Ovary (tissue), 9 donors: ENCODE results near the gene HLX. TPM values are rescaled to one million over a fixed set of nuclear protein-coding genes. Genes with fewer than 3 reads are reported as not detected.

Experiments
- DNase-seq, 5 donors: peaks; one replicate each; pipeline ENCODE4 v3.0.0-alpha.2; 2019 to 2020
- H3K27ac ChIP-seq, 2 donors: fragments of 200-600 bp; one replicate each; pipeline versions ENCODE4 v1.5.1 to v1.8.0; 2019 to 2022
- H3K27me3 ChIP-seq: fragments of 200-600 bp; one replicate; pipeline ENCODE4 v1.8.0; 2022
- H3K36me3 ChIP-seq: fragments of 200-600 bp; sonication (generic); one replicate; pipeline ENCODE4 v1.5.1; 2019
- H3K4me1 ChIP-seq: one replicate; pipeline ENCODE4 v1.8.1; 2013; ENCODE audit warnings: mild to moderate bottlenecking, moderate library complexity; ENCODE audit not compliant: insufficient read depth
- H3K4me3 ChIP-seq: fragments of 200-600 bp; sonication (generic); one replicate; pipeline ENCODE4 v1.5.1; 2017
- H3K9me3 ChIP-seq, 2 donors: fragments of 200-600 bp in 1 of 2; sonication (generic) in 1 of 2; one replicate each; pipeline versions ENCODE4 v1.5.1 to v1.8.1; 2013 to 2019; ENCODE audit warnings: mild to moderate bottlenecking in 1 of 2, moderate library complexity in 1 of 2
- CTCF ChIP-seq, 3 donors: fragments of 450-650 bp in 2 of 3; fragments of 200-600 bp in 1 of 3; IDR thresholded peaks; one replicate each; pipeline versions ENCODE4 v1.5.1 to v1.8.0; 2016 to 2022; ENCODE audit warnings: antibody characterized with exemption in 3 of 3, mild to moderate bottlenecking in 1 of 3
- EP300 ChIP-seq: sonication (generic); formaldehyde crosslinking; IDR thresholded peaks from one replicate; pipeline ENCODE4 v1.6.1; 2017; ENCODE audit warnings: antibody characterized with exemption
- POLR2A ChIP-seq: fragments of 450-650 bp; IDR thresholded peaks from one replicate; pipeline ENCODE4 v1.6.1; 2017; ENCODE audit warnings: antibody characterized with exemption, mild to moderate bottlenecking, moderate library complexity
- WGBS, 3 donors: extraction: QIAGEN DNeasy Blood & Tissue Kit in 1 of 3; methylation state at CpG; one replicate each; pipeline versions ENCODE4 v1.1.5 to v1.1.7; 2013 to 2017; 5-methylcytosine and 5-hydroxymethylcytosine counted together
- intact Hi-C, 4 donors: fragments of 100-400 bp; cut with DNase I; formaldehyde crosslinking; loops; one replicate each; pipeline versions ENCODE4 v1.11.0 to v1.15.1; 2022 to 2023
- polyA plus RNA-seq, 2 donors: library from polyadenylated mRNA; stranded (reverse); fragments of 200-250 nt in 1 of 2; fragments of 350-450 nt in 1 of 2; fragmentation: Illumina TruSeq in 1 of 2; extraction: RNeasy Lipid Tissue Mini Kit (QIAGEN cat#74804) in 1 of 2; gene quantifications; one replicate each; pipeline ENCODE4 v1.2.3, GENCODE V29; 2013 to 2014
- total RNA-seq, 7 donors: library from RNA; depleted of rRNA in 2 of 7; stranded (reverse); fragments of >200 nt in 2 of 7; fragmentation: NEBNext Ultra II Directional in 3 of 7; extraction: Animal tissue kit (Norgen Biotek cat#: 25700) in 3 of 7; gene quantifications; one replicate each; pipeline versions ENCODE4 v1.1.0 to v1.2.4, GENCODE V29; 2016 to 2023
- donor health status: DM: no; HTN: no; CAD: no; lungs with moderate emphysema.
- donor health status: DM: no; HTN: no; CAD: no.
- donor health status: Bipolar disorder and iron deficiency.
- donor health status: DM: yes; HTN: yes; CAD: no.
- donor health status: DM: no; HTN: no; CAD: no.
- donor health status: DM: yes; HTN: yes; CAD: no.

Gene HLX
- total and polyA plus RNA-seq, 9 donors = 2.1 to 9.4 (median 3.5) TPM

- Histone ChIP-seq H3K4me1 (peaks cover 2% of the 10 kb centered on the region), H3K36me3 (no peaks in the 10 kb centered on the region), H3K4me3 (no peak overlapping the region), H3K9me3 (no peaks in the 10 kb centered on the region), H3K27me3 (no peaks in the 10 kb centered on the region), H3K27ac (no peak overlapping the region)
- WGBS, 3 donors = 14 to 24% (median 21%) methylated on average over 35 of the region's 35 CpGs
- intact Hi-C loops = no loop called here
- DNase-seq = no peak
- no peak for TF ChIP-seq EP300
- no peak for TF ChIP-seq CTCF (IDR thresholded peaks at IDR 0.05)
- no peak for TF ChIP-seq POLR2A
Measured at GRCh38 chr1:220895412-220895946, 16.2 kb downstream of the HLX start.

- intact Hi-C loops = no loop called here
- Histone ChIP-seq H3K27me3 (no peaks in the 10 kb centered on the region), H3K4me1 (peaks cover 2% of the 10 kb centered on the region), H3K9me3 (no peaks in the 10 kb centered on the region), H3K27ac (no peak overlapping the region), H3K36me3 (no peaks in the 10 kb centered on the region), H3K4me3 (no peak overlapping the region)
- 28 to 37% (median 33%) methylated on average over 12 of the region's 12 CpGs for WGBS, 3 donors
- DNase-seq = no peak
- TF ChIP-seq POLR2A (no peak), EP300 (no peak), CTCF (IDR thresholded peaks at IDR 0.05) (no peak)
Measured at GRCh38 chr1:220896092-220896491, 16.8 kb downstream of the HLX start.

GRCh38 chr1:220900842-220901241 is 21.6 kb downstream of the HLX start:
- intact Hi-C loops = no loop called here
- Histone ChIP-seq H3K36me3 (no peaks in the 10 kb centered on the region), H3K9me3 (no peaks in the 10 kb centered on the region), H3K4me3 (no peak overlapping the region), H3K27me3 (no peaks in the 10 kb centered on the region), H3K4me1 (no peaks in the 10 kb centered on the region), H3K27ac (no peak overlapping the region)
- 77 to 83% (median 79%) methylated on average over 3 of the region's 3 CpGs for WGBS, 3 donors
- DNase-seq = no peak
- TF ChIP-seq CTCF (IDR thresholded peaks at IDR 0.05) (no peak), EP300 (no peak), POLR2A (no peak)

GRCh38 chr1:220901881-220902280 is 22.6 kb downstream of the HLX start:
- no peak for TF ChIP-seq POLR2A
- no peak for TF ChIP-seq CTCF (IDR thresholded peaks at IDR 0.05)
- TF ChIP-seq EP300 = no peak
- no peaks in the 10 kb centered on the region for H3K4me1 ChIP-seq
- no peak for DNase-seq
- intact Hi-C loops = no loop called here
- no peak overlapping the region for H3K27ac ChIP-seq
- no peak overlapping the region for H3K4me3 ChIP-seq
- no peaks in the 10 kb centered on the region for H3K9me3 ChIP-seq
- WGBS, 3 donors = 62 to 70% (median 64%) methylated on average over 2 of the region's 2 CpGs
- H3K36me3 ChIP-seq = no peaks in the 10 kb centered on the region
- H3K27me3 ChIP-seq = no peaks in the 10 kb centered on the region
